HEK293T (cell line): ENCODE results near the gene DLX1.

Source experiments
- CTCF ChIA-PET: fragments of 350-600 bp; formaldehyde crosslinking; extraction: SDS; loops from one replicate; lab custom pipeline; 2021; ENCODE audit warnings: antibody characterized with exemption, inconsistent platforms; lab: Yijun Ruan, JAX
- POLR2A ChIA-PET: fragments of 350-600 bp; formaldehyde crosslinking; extraction: SDS; loops from one replicate; lab custom pipeline; 2020; ENCODE audit warnings: antibody characterized with exemption, inconsistent platforms; lab: Yijun Ruan, JAX
- DNase-seq: peaks from one replicate; pipeline ENCODE4 v3.0.0; 2012; ENCODE audit warnings: mixed read lengths; ENCODE audit errors: extremely low spot score
- ARNT ChIP-seq: fragments of 450-650 bp; IDR thresholded peaks from 2 replicates; pipeline ENCODE4 v1.6.1; 2017; ENCODE audit warnings: mild to moderate bottlenecking
- BHLHE40 ChIP-seq: fragments of 450-650 bp; IDR thresholded peaks from 2 replicates; pipeline ENCODE4 v1.6.1; 2016; ENCODE audit warnings: mild to moderate bottlenecking, moderate library complexity, borderline replicate concordance
- CTBP1 ChIP-seq: fragments of 450-650 bp; IDR thresholded peaks from 2 replicates; pipeline ENCODE4 v1.6.1; 2016; ENCODE audit warnings: borderline replicate concordance
- ELF4 ChIP-seq: fragments of 450-650 bp; IDR thresholded peaks from 2 replicates; pipeline ENCODE4 v1.6.1; 2017; ENCODE audit warnings: antibody characterized with exemption
- FOXA1 ChIP-seq: fragments of 450-650 bp; IDR thresholded peaks from 2 replicates; pipeline ENCODE4 v1.6.1; 2016; ENCODE audit warnings: mild to moderate bottlenecking
- FOXK2 ChIP-seq: fragments of 450-650 bp; IDR thresholded peaks from 2 replicates; pipeline ENCODE4 v1.6.1; 2016; ENCODE audit warnings: mild to moderate bottlenecking
- FOXM1 ChIP-seq: fragments of 450-650 bp; IDR thresholded peaks from 2 replicates; pipeline ENCODE4 v1.6.1; 2017; ENCODE audit warnings: mild to moderate bottlenecking, borderline replicate concordance
- HDGF ChIP-seq: fragments of 450-650 bp; IDR thresholded peaks from 2 replicates; pipeline ENCODE4 v1.6.1; 2017; ENCODE audit warnings: antibody characterized with exemption, borderline replicate concordance
- L3MBTL2 ChIP-seq: fragments of 450-650 bp; conservative IDR thresholded peaks from 2 replicates; pipeline ENCODE4 v1.6.1; 2016; ENCODE audit warnings: mild to moderate bottlenecking
- LEF1 ChIP-seq: fragments of 450-650 bp; IDR thresholded peaks from 2 replicates; pipeline ENCODE4 v1.6.1; 2017; ENCODE audit warnings: mild to moderate bottlenecking, borderline replicate concordance
- NFRKB ChIP-seq: fragments of 450-650 bp; IDR thresholded peaks from 2 replicates; pipeline ENCODE4 v1.6.1; 2016; ENCODE audit warnings: mild to moderate bottlenecking, moderate library complexity
- SP1 ChIP-seq: fragments of 450-650 bp; IDR thresholded peaks from 2 replicates; pipeline ENCODE4 v1.6.1; 2017
- SUZ12 ChIP-seq: fragments of 450-650 bp; IDR thresholded peaks from 2 replicates; pipeline ENCODE4 v1.6.1; 2016; ENCODE audit warnings: mild to moderate bottlenecking
- TARDBP ChIP-seq: fragments of 450-650 bp; IDR thresholded peaks from 2 replicates; pipeline ENCODE4 v1.6.1; 2016
- ZNF384 ChIP-seq: fragments of 450-650 bp; IDR thresholded peaks from 2 replicates; pipeline ENCODE4 v1.6.1; 2016
- TF ChIP-seq, protein P1 (sequence below): fragments of 450-650 bp; IDR thresholded peaks from 2 replicates; pipeline ENCODE4 v1.6.1; 2016

DLX1 gene

DNA sequence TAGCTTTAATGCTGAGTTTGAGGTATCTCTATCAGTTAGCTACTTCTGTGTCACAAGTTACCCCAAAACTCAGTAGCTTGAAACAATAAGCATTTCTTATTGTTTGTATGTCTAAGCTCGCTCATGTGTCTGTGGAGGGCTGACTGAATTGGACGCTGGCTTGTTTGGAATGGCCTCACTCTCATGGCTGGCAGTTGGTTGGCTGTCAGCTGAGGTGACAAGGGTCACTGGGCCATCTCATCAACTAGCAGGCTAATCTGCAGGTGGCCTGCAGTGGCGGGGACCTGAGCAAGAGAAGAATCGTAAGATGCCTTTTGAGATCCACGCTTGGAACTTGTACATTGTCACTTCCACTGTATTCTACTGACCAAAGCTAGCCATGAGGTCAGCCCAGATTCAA lies 30.8 kb downstream of the DLX1 start:
- TF ChIP-seq ARNT, result no peak
- no peak for TF ChIP-seq FOXK2
- TF ChIP-seq HDGF, result no peak
- TF ChIP-seq BHLHE40, result no peak
- TF ChIP-seq L3MBTL2, result no peak
- no peak for TF ChIP-seq TARDBP
- no peak for TF ChIP-seq FOXM1
- TF ChIP-seq, protein P1, sequence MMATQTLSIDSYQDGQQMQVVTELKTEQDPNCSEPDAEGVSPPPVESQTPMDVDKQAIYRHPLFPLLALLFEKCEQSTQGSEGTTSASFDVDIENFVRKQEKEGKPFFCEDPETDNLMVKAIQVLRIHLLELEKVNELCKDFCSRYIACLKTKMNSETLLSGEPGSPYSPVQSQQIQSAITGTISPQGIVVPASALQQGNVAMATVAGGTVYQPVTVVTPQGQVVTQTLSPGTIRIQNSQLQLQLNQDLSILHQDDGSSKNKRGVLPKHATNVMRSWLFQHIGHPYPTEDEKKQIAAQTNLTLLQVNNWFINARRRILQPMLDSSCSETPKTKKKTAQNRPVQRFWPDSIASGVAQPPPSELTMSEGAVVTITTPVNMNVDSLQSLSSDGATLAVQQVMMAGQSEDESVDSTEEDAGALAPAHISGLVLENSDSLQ, result no peak
- TF ChIP-seq ELF4, result no peak
- TF ChIP-seq NFRKB, result no peak
- CTCF ChIA-PET, result no interaction called here
- DNase-seq, result no peak
- POLR2A ChIA-PET, result interaction anchor here (1.0 kb wide), 1 partner anchor 14 kb away, joined by 3 read pairs; no protein-coding TSS in a partner anchor

DNA sequence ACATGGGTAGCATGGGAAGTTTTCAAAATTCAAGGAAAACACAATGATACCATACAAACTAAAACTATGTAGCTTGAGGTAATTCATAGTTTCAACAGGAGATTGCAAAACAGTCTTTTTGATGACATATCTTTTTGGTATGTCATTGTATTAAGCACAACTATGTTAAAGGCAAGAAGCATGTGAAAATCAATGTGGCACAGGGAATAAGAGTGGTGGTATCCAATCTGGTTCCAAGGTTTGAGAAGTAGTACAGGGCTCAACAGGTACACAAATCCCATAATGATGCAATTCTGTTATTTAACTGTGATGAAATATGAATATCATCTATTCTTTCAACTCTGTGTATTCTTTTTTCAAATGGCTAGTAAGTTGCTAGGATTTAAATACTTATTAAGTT lies 33.8 kb downstream of the DLX1 start:
- TF ChIP-seq NFRKB, result no peak
- no peak for TF ChIP-seq LEF1
- no peak for TF ChIP-seq CTBP1
- TF ChIP-seq HDGF, result no peak
- DNase-seq, result no peak
- ChIA-PET POLR2A (no interaction called here), CTCF (no interaction called here)

DNA sequence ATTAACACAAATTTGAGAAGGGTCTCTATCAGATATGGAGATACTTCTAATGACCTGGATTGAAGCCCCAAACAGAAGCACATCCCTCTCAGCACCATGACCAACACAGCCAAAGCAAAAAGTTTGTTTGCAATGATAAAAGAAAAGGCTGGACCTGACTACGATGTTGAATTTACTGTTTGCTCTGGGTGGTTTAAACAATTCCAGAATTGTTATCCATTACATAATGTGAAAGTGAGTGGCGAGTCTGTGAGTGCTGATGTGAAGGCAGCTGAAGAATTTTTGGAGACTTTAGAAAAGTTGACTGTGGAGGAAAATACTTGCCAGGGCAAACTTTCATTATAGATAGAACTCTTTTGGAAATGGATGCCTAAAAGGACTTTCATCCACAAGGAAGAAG lies 34.8 kb downstream of the DLX1 start:
- ChIA-PET CTCF (interaction anchor here (0.6 kb wide), 1 partner anchor 394 kb away, joined by 3 read pairs; no protein-coding TSS in a partner anchor), POLR2A (interaction anchor here (1.1 kb wide), 1 partner anchor 18 kb away, joined by 4 read pairs; no protein-coding TSS in a partner anchor)
- TF ChIP-seq NFRKB (no peak), L3MBTL2 (no peak), LEF1 (no peak), BHLHE40 (no peak), ZNF384 (no peak), SUZ12 (no peak), FOXA1 (no peak), ELF4 (no peak), SP1 (no peak), HDGF (no peak), TARDBP (no peak), CTBP1 (no peak), FOXK2 (no peak)
- TF ChIP-seq, protein P1, result no peak
- no peak for DNase-seq

DNA sequence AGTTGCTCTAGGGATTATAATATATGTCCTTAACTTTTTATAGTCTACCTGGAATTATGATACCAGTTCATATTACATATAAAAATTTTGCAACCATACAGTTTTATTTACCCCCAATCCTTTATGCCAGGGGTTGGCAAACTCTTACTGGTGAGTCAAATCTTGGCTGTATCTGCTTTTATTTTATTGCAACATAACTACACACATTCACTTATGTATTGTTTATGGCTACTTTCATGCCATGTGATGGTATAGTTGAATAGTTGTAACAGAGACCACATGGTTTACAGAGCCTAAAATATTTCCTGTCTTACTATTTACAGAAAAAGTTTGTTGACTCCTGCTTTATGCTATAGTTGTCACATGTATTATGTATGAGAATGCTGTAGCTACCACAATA lies 43.2 kb downstream of the DLX1 start:
- DNase-seq, result no peak
- CTCF ChIA-PET, result interaction anchor here (0.6 kb wide), 1 partner anchor 523 kb away, joined by 3 read pairs; no protein-coding TSS in a partner anchor
- TF ChIP-seq ELF4, result no peak
- TF ChIP-seq HDGF, result no peak
- TF ChIP-seq CTBP1, result no peak
- POLR2A ChIA-PET, result no interaction called here

DNA sequence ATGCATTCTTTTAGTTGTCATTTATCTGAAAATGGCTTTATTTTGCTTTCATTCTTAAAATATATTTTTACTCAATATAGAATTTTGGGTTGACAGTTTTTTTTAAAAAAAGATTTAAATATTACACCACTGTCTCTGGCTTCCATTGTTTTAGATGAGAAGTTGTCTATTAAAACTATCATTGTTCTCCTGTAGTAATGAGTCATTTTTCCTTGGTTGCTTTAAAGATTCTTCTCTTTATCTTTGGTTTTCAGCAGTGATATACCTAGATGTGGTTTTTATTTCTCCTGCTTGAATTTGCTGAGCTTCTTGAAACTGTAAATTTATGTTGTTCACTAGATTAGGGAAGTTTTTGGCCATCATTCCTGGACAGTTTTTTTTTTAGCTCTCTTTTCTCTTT lies 44.1 kb downstream of the DLX1 start:
- ChIA-PET CTCF (no interaction called here), POLR2A (no interaction called here)
- no peak for DNase-seq
- no peak for TF ChIP-seq ELF4
- TF ChIP-seq, protein P1, result no peak
- no peak for TF ChIP-seq TARDBP
- TF ChIP-seq FOXM1, result no peak
- no peak for TF ChIP-seq FOXA1
- no peak for TF ChIP-seq FOXK2
- no peak for TF ChIP-seq BHLHE40
- no peak for TF ChIP-seq ZNF384

DNA sequence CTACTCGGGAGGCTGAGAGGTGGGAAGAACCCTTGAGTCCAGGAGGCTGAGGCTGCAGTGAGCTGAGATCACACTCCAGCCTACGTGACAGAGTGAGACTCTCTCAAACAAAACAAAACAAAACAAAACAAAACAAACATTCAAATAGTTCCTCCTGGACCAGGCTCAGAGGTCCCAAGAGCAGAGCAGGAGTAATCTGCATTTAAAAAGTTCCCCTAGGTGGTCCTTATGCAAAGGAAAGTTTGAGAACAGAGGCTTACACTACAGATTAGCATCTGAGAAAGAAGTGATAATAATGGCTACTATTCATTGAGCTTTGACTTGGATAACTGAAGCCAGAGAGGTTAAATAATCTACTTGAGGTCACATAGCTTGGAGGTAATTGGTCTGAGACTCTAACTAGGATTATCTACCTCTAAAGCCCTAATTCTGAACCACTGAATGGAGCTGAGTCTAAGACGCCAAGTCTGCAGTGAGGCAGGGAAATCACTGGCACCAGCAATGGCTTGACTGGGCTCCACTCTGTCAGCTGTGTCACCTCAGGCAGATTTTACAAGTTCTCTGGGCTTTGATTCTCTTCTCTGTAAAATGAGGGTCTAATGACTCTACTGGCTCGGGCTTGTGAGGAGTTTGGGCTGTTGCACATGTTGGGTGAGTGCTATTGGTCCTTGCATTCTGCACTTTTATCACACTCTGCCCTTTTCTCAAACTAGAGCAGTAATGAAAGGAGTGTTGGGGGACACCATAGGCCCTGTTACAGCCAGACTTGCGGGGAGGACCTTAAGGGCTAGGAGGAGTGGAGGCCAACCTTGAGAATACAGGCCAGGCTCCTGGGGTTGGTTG lies 46.6 kb downstream of the DLX1 start:
- ChIA-PET POLR2A (no interaction called here), CTCF (no interaction called here)
- DNase-seq, result no peak

More for the DNA sequence above, 46.6 kb downstream of the DLX1 start:
- TF ChIP-seq, protein P1, result no peak
- TF ChIP-seq FOXK2 (no peak), FOXM1 (no peak), CTBP1 (no peak), ELF4 (no peak), TARDBP (no peak), BHLHE40 (no peak), SUZ12 (no peak), FOXA1 (no peak), ARNT (no peak), LEF1 (no peak), NFRKB (no peak), ZNF384 (no peak)
